HepG2 (cell line): ENCODE measurements around the gene MAP2K7. TPM values are rescaled to one million over a fixed set of nuclear protein-coding genes. Genes with fewer than 3 reads are reported as not detected.
A peak's percentile ranks its signal among the peaks of the same experiment; 100 is the strongest.

Experiments
- ATAC-seq: fragments of 200-7000 bp; cut with Tn5 transposase; 3 replicates; pipeline ENCODE4 v1.9.1; 2020; ENCODE audit warnings: mild to moderate bottlenecking, moderate library complexity
- BruUV-seq: library from RNA; stranded (reverse); fragments of 400-500 nt; replicated peaks from 2 replicates; lab custom pipeline; 2021; lab: Mats Ljungman, UMichigan
- CTCF ChIA-PET: fragments of 300-600 bp; formaldehyde crosslinking; extraction: SDS; loops from one replicate; lab custom pipeline; 2021; ENCODE audit warnings: low total read pairs, inconsistent platforms, low intra/inter-chr PET ratio; lab: Yijun Ruan, JAX
- POLR2A ChIA-PET: fragments of 350-600 bp; sonication (Branson Sonifier 250); formaldehyde crosslinking; loops from one replicate; lab custom pipeline; 2020; ENCODE audit warnings: antibody characterized with exemption, inconsistent platforms; lab: Yijun Ruan, JAX
- DNase-seq: peaks from one replicate; pipeline ENCODE4 v3.0.0-alpha.2; 2015; ENCODE audit warnings: low spot score
- FAIRE-seq: peaks from 3 replicates; lab custom pipeline; 2011; peaks lifted over from hg19 to GRCh38; lab: Jason Lieb, UNC
- H2AFZ ChIP-seq: one replicate; pipeline ENCODE4 v1.6.1; 2011; ENCODE audit warnings: low read length, inconsistent platforms
- H3K27ac ChIP-seq: fragments of 300-600 bp; 3 replicates; pipeline ENCODE4 v1.8.0; 2011; ENCODE audit warnings: mixed run types, mild to moderate bottlenecking, mixed read lengths, low read length, inconsistent platforms; ENCODE audit not compliant: insufficient read depth; ENCODE audit errors: extremely low read length
- H3K27me3 ChIP-seq, 2 experiments: fragments of 200-600 bp in 1 of 2; 2 replicates in 1 of 2; 3 replicates in 1 of 2; pipeline versions ENCODE4 v1.6.0 to v1.8.0; 2011; ENCODE audit warnings: low read length in 2 of 2, mild to moderate bottlenecking in 2 of 2, moderate library complexity in 2 of 2, inconsistent platforms in 1 of 2; ENCODE audit not compliant: insufficient read depth in 2 of 2, control insufficient read depth in 1 of 2
- H3K36me3 ChIP-seq, 2 experiments: fragments of 200-600 bp in 1 of 2; replicated peaks in 1 of 2; 2 replicates in 1 of 2; 3 replicates in 1 of 2; pipeline versions ENCODE4 v1.5.1 to v1.8.0; 2011; ENCODE audit warnings: low read length in 2 of 2, inconsistent platforms in 1 of 2; ENCODE audit not compliant: insufficient read depth in 2 of 2, control insufficient read depth in 1 of 2
- H3K4me1 ChIP-seq: 2 replicates; pipeline ENCODE4 v1.5.1; 2012; ENCODE audit warnings: low read length, inconsistent platforms; ENCODE audit not compliant: insufficient read depth
- H3K4me2 ChIP-seq: 2 replicates; pipeline ENCODE4 v1.6.0; 2011; ENCODE audit warnings: low read depth, low read length, inconsistent platforms
- H3K4me3 ChIP-seq, 3 experiments: fragments of 200-600 bp in 1 of 3; sonication (generic), shearing (Covaris generic) in 1 of 3; replicated peaks in 1 of 3; 2 replicates each; pipeline ENCODE4 v1.5.1; 2011 to 2016; ENCODE audit warnings: low read length in 3 of 3, inconsistent platforms in 2 of 3, low read depth in 2 of 3, mild to moderate bottlenecking in 2 of 3, control low read depth in 1 of 3, mixed read lengths in 1 of 3; ENCODE audit not compliant: insufficient read depth in 1 of 3
- H3K79me2 ChIP-seq: one replicate; pipeline ENCODE4 v1.6.1; 2011; ENCODE audit warnings: low read length, inconsistent platforms; ENCODE audit not compliant: insufficient read depth
- H3K9ac ChIP-seq: 2 replicates; pipeline ENCODE4 v1.6.0; 2011; ENCODE audit warnings: mild to moderate bottlenecking, low read depth, low read length, inconsistent platforms; ENCODE audit not compliant: insufficient read depth
- H3K9me3 ChIP-seq: 2 replicates; pipeline ENCODE4 v1.5.1; 2012; ENCODE audit warnings: mild to moderate bottlenecking, low read length
- H4K20me1 ChIP-seq: 2 replicates; pipeline ENCODE4 v1.6.0; 2011; ENCODE audit warnings: inconsistent platforms, mild to moderate bottlenecking, low read length, moderate library complexity; ENCODE audit not compliant: insufficient read depth
- AGO1 ChIP-seq: fragments of 200-400 bp; formaldehyde crosslinking; IDR thresholded peaks from 2 replicates; pipeline ENCODE4 v1.6.1; 2017; ENCODE audit warnings: mild to moderate bottlenecking, low read depth, low read length, moderate library complexity; ENCODE audit not compliant: poor library complexity, severe bottlenecking
- AGO2 ChIP-seq: fragments of 200-400 bp; formaldehyde crosslinking; optimal IDR thresholded peaks from 2 replicates; pipeline ENCODE3; 2017; ENCODE audit warnings: mild to moderate bottlenecking, low read depth, low read length, moderate library complexity
- DNMT3B ChIP-seq: conservative IDR thresholded peaks from 2 replicates; pipeline ENCODE4 v1.6.1; 2016; ENCODE audit warnings: missing biosample characterization, control low read depth
- EED ChIP-seq: sonication (generic); formaldehyde crosslinking; IDR thresholded peaks from 2 replicates; pipeline ENCODE4 v1.5.0; 2020; ENCODE audit warnings: mild to moderate bottlenecking, missing genetic modification reagents
- FOXK1 ChIP-seq: sonication (generic); formaldehyde crosslinking; IDR thresholded peaks from 2 replicates; pipeline ENCODE4 v1.4.0; 2020; ENCODE audit warnings: low read depth, missing genetic modification reagents, borderline replicate concordance
- NCOA2 ChIP-seq: sonication (generic); formaldehyde crosslinking; IDR thresholded peaks from 2 replicates; pipeline ENCODE4 v1.8.0; 2022; ENCODE audit warnings: inconsistent platforms
- PLRG1 ChIP-seq: fragments of 450-650 bp; conservative IDR thresholded peaks from 2 replicates; pipeline ENCODE4 v1.6.1; 2016
- RBFOX2 ChIP-seq: fragments of 200-400 bp; formaldehyde crosslinking; IDR thresholded peaks from 2 replicates; pipeline ENCODE4 v1.6.1; 2017; ENCODE audit warnings: low read depth, mild to moderate bottlenecking, low read length
- ZNF136 ChIP-seq: sonication (generic); formaldehyde crosslinking; IDR thresholded peaks from 2 replicates; pipeline ENCODE4 v1.8.1; 2022; ENCODE audit warnings: low read depth, mild to moderate bottlenecking, moderate library complexity, missing genetic modification reagents
- ZNF143 ChIP-seq: sonication (generic); formaldehyde crosslinking; IDR thresholded peaks from 2 replicates; pipeline ENCODE4 v1.4.0; 2020; ENCODE audit warnings: missing genetic modification reagents
- ZNF331 ChIP-seq: sonication (generic); formaldehyde crosslinking; IDR thresholded peaks from 2 replicates; pipeline ENCODE4 v1.4.0; 2020; ENCODE audit warnings: missing genetic modification reagents
- ZNF644 ChIP-seq: IDR thresholded peaks from 2 replicates; pipeline ENCODE4 v1.6.1; 2016; ENCODE audit warnings: low read depth
- ZNF790 ChIP-seq: sonication (generic); formaldehyde crosslinking; IDR thresholded peaks from 2 replicates; pipeline ENCODE4 v1.8.0; 2022; ENCODE audit warnings: missing genetic modification reagents, mild to moderate bottlenecking, borderline replicate concordance
- WGBS: methylation state at CpG from one replicate; pipeline ENCODE4 v1.1.6; 2017; ENCODE audit warnings: low lambda C conversion rate; 5-methylcytosine and 5-hydroxymethylcytosine counted together
- in situ Hi-C: cut with HindIII; loops from 2 replicates; pipeline ENCODE4 v1.10.0; 2017; ENCODE audit warnings: low pct_unique_long_range_greater_than_20kb; ENCODE audit not compliant: extremely low pct_ligation_motif_present
- intact Hi-C: fragments of 100-400 bp; cut with micrococcal nuclease; formaldehyde crosslinking; loops from one replicate; pipeline ENCODE4 v1.10.0; 2022; ENCODE audit not compliant: unreplicated experiment
- polyA plus RNA-seq, 8 experiments: library from polyadenylated mRNA; depleted of rRNA in 3 of 8; stranded (reverse) in 7 of 8; unstranded in 1 of 8; fragments of >200 nt; fragmentation: Illumina TruSeq in 4 of 8; extraction: Trizol in 4 of 8; gene quantifications; 2 replicates each; pipeline versions ENCODE4 v1.2.1 to v1.2.3, GENCODE V29; 2011 to 2016; ENCODE audit warnings: low read depth in 4 of 8, missing spikeins in 1 of 8, mixed read lengths in 1 of 8; ENCODE audit not compliant: insufficient read depth in 1 of 8
- total RNA-seq, 5 experiments: library from RNA; depleted of rRNA; stranded (reverse); fragments of >200 nt; fragmentation: Illumina TruSeq; extraction: Trizol; gene quantifications; 2 replicates each; pipeline ENCODE4 v1.2.3, GENCODE V29; 2016; ENCODE audit warnings: low read depth in 1 of 5

MAP2K7 gene
- total and polyA plus RNA-seq, 2 of the 13 experiments (the other 11 are each of a cell fraction or from before 2014, with no cell fraction given): 9.0 to 10.8 TPM

DNA sequence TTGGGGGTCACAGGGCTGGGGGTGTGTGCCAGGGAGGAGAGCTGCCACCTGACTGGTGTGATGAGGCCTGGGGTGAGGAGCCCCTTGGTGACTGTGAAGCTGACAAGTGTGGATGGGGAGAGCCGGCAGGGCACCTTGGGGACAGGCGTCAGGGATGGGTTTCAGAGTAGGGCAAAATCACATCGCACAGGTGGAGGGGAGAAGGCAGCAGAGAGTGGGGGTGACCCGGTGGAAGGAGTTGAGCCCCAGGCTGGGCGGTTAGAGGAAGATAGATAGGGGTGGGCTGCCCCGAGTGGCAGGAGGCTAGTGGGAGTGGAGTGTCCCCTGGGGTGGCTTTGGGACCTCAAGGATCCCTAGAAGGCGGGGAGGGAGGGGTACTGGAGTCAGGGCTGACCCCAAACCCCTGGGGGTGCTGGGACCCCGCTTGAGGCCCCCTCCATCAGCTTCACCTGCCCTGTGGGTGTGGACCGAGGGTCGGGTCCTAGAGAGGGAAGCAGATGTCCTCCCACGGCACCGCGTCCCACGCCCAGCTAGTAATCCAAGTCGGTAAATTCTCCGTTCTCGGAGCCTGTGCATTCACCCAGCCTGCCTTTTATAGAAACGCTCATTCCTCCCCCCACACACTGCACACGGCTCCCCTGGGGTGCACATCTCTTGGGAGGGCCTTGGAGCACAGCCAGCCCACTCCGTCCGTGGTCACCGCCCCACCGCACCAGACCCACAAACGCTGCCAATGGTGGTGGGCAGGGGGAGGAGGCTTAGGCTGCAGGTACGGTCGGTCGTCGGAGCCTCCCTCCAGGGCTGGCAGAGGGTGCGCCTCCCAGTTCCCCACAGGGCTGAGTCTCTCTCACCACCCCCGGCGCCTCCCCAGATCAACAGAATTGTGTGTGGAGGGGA is 19.9 kb downstream of the MAP2K7 start:
- Histone ChIP-seq H3K9me3 (no peaks in the 10 kb centered on the region), H3K36me3 (peaks cover 5 to 10% of the 10 kb centered on the region in 2 experiments; a peak in 2 of 5 replicates), H2AFZ (no peak overlapping the region), H3K27me3 (no peaks in the 10 kb centered on the region; a peak in 1 of 5 replicates), H3K27ac (no peak overlapping the region), H3K4me2 (no peak overlapping the region), H4K20me1 (peaks cover 5% of the 10 kb centered on the region; the same call in 1 of the 2 replicates), H3K4me3 (no peak overlapping the region), H3K79me2 (no peaks in the 10 kb centered on the region), H3K9ac (no peak overlapping the region), H3K4me1 (peaks cover 15% of the 10 kb centered on the region)
- FAIRE-seq (no peak), ATAC-seq (no peak), DNase-seq (no peak)
- TF ChIP-seq RBFOX2 (0 out of 2 replicates have a peak, but pooled peaks have one; percentile 22), ZNF790 (CRISPR knock-in tag) (no peak), AGO2 (peak; percentile 43), AGO1 (peak; percentile 29)
- BruUV-seq: no TSS peak
- 89% methylated on average over 13 of the region's 31 CpGs for WGBS
- in situ Hi-C loops: loop anchor here (5.0 kb wide), 1 partner anchor 71 kb away; no protein-coding TSS in a partner anchor
- ChIA-PET POLR2A (interaction anchor here (0.8 to 1.4 kb wide), 2 partner anchors 20 to 55 kb away, joined by 3 to 7 read pairs; partner anchors contain the start of gene TIMM44), CTCF (interaction anchor here (1.2 to 2.7 kb wide), 2 partner anchors 55 to 70 kb away, joined by 4 to 28 read pairs; no protein-coding TSS in a partner anchor)
- intact Hi-C loops: loop anchor here (2.0 kb wide), 1 partner anchor 71 kb away; no protein-coding TSS in a partner anchor

DNA sequence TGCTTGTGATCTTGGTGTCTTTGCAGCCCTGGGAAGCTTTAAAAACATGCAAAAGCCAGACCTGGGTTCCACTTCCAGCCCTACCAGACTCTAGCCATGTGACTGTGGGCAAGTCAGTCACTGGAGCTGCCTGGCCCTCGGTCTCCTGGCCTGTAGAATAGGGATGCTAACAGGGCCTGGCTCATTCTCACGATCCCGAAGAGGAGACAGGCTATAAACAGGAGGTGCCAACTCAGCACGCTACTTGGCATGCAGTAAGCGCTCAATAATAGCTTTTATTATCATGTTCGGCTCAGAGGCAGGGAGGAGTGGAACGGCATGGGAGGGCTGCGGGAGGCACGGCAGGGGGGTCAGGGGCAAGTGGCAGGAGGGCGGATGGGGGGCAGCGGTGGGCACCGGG is 20.6 kb downstream of the MAP2K7 start:
- BruUV-seq: no TSS peak
- 83% methylated on average over 8 of the region's 12 CpGs for WGBS
- Histone ChIP-seq H3K27ac (no peak overlapping the region), H3K27me3 (no peaks in the 10 kb centered on the region; a peak in 1 of 5 replicates), H3K9me3 (no peaks in the 10 kb centered on the region), H3K9ac (no peak overlapping the region), H3K79me2 (no peaks in the 10 kb centered on the region), H3K4me3 (no peak overlapping the region), H4K20me1 (peaks cover 5% of the 10 kb centered on the region; the same call in 1 of the 2 replicates), H2AFZ (no peak overlapping the region), H3K4me1 (peaks cover 8% of the 10 kb centered on the region), H3K36me3 (peaks cover 6 to 10% of the 10 kb centered on the region in 2 experiments; a peak in 2 of 5 replicates), H3K4me2 (no peak overlapping the region)
- no peak for FAIRE-seq
- in situ Hi-C loops (loop anchor here (5.0 kb wide), 1 partner anchor 72 kb away; no protein-coding TSS in a partner anchor), intact Hi-C loops (loop anchor here (2.0 kb wide), 1 partner anchor 71 kb away; no protein-coding TSS in a partner anchor)
- POLR2A ChIA-PET: interaction anchor here (0.5 kb wide), 1 partner anchor 27 kb away, joined by 3 read pairs; no protein-coding TSS in a partner anchor
- no peak for DNase-seq
- no peak for ATAC-seq
- CTCF ChIA-PET: interaction anchor here (1.2 to 2.7 kb wide), 2 partner anchors 56 to 71 kb away, joined by 4 to 28 read pairs; no protein-coding TSS in a partner anchor
- TF ChIP-seq PLRG1 (no peak), DNMT3B (CRISPR knock-in tag) (no peak), ZNF136 (CRISPR knock-in tag) (no peak), FOXK1 (no peak), ZNF644 (no peak), ZNF143 (no peak), EED (no peak), NCOA2 (CRISPR knock-in tag) (no peak), ZNF331 (CRISPR knock-in tag) (no peak)
